ENCODE data around the gene HIVEP3. TPM values are rescaled to one million over a fixed set of nuclear protein-coding genes. Genes with fewer than 3 reads are reported as not detected.

HIVEP3 gene
- total RNA-seq, 4 donors from 2014 or later, result 4.2 to 6.5 (median 4.7) TPM

DNA sequence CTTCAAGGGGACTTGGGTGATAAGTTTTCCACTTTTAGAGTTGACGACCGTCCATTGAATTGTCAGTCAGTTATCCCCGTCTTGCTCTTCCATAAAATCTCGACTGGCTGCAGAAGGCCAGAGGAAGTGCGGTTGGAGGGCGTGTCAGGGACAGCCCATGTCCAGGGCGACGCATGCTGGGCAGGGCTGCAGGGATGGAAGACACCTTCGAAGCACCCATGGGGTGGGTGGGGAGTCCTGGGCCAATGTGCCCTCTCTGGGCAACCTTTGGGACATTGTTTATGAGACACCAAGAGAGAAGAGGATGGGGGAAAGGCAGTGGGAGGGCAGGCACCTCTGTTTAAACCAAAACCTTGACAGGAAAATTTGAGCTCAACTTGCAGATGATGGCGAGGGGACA, 395.7 kb downstream of the HIVEP3 start:
- Histone ChIP-seq H3K27ac (no peak overlapping the region), H3K9me3 (no peaks in the 10 kb centered on the region), H3K27me3 (no peaks in the 10 kb centered on the region), H3K4me3 (no peak overlapping the region), H3K4me1 (no peaks in the 10 kb centered on the region), H3K36me3 (peaks cover 0 to 11% (median 0%) of the 10 kb centered on the region in 3 donors)
- no peak for DNase-seq (ENCODE audit: low spot score in 2 of 2)
- TF ChIP-seq POLR2A (IDR thresholded peaks at IDR 0.05) (no peak), EP300 (IDR thresholded peaks at IDR 0.05) (no peak)
- TF ChIP-seq, protein P1, sequence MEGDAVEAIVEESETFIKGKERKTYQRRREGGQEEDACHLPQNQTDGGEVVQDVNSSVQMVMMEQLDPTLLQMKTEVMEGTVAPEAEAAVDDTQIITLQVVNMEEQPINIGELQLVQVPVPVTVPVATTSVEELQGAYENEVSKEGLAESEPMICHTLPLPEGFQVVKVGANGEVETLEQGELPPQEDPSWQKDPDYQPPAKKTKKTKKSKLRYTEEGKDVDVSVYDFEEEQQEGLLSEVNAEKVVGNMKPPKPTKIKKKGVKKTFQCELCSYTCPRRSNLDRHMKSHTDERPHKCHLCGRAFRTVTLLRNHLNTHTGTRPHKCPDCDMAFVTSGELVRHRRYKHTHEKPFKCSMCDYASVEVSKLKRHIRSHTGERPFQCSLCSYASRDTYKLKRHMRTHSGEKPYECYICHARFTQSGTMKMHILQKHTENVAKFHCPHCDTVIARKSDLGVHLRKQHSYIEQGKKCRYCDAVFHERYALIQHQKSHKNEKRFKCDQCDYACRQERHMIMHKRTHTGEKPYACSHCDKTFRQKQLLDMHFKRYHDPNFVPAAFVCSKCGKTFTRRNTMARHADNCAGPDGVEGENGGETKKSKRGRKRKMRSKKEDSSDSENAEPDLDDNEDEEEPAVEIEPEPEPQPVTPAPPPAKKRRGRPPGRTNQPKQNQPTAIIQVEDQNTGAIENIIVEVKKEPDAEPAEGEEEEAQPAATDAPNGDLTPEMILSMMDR (IDR thresholded peaks at IDR 0.05), result no peak
- WGBS, 2 donors, result 80 to 84% methylated on average over 10 of the region's 10 CpGs

- no peak overlapping the region for H3K27ac ChIP-seq
- H3K27me3 ChIP-seq, result no peaks in the 10 kb centered on the region
- 64 to 65% methylated on average over 11 to 12 of the region's 12 CpGs for WGBS, 2 donors
- H3K4me3 ChIP-seq, result no peak overlapping the region
- DNase-seq (ENCODE audit: low spot score in 2 of 2), result no peak
- peaks cover 0 to 4% (median under 1%) of the 10 kb centered on the region in 4 donors for H3K4me1 ChIP-seq
- peaks cover 0 to 11% (median 0%) of the 10 kb centered on the region in 3 donors for H3K36me3 ChIP-seq
- TF ChIP-seq POLR2A (IDR thresholded peaks at IDR 0.05), result no peak
- TF ChIP-seq, protein P1 (IDR thresholded peaks at IDR 0.05), result no peak
- no peaks in the 10 kb centered on the region for H3K9me3 ChIP-seq
Observed at GRCh38 chr1:41521766-41522165, 397.0 kb downstream of the HIVEP3 start.

GRCh38 chr1:41520951-41521752, 397.6 kb downstream of the HIVEP3 start:
- DNase-seq (ENCODE audit: low spot score in 2 of 2), result no peak
- Histone ChIP-seq H3K36me3 (peaks cover 0 to 11% (median 0%) of the 10 kb centered on the region in 3 donors), H3K4me3 (no peak overlapping the region), H3K27ac (no peak overlapping the region), H3K9me3 (no peaks in the 10 kb centered on the region), H3K4me1 (peaks cover 0 to 10% (median 6%) of the 10 kb centered on the region in 4 donors), H3K27me3 (no peaks in the 10 kb centered on the region)
- WGBS, 2 donors, result 83 to 85% methylated on average over 14 of the region's 15 CpGs
- TF ChIP-seq, protein P1 (IDR thresholded peaks at IDR 0.05), result no peak
- no peak for TF ChIP-seq POLR2A (IDR thresholded peaks at IDR 0.05)
- TF ChIP-seq EP300 (IDR thresholded peaks at IDR 0.05), result no peak

DNA sequence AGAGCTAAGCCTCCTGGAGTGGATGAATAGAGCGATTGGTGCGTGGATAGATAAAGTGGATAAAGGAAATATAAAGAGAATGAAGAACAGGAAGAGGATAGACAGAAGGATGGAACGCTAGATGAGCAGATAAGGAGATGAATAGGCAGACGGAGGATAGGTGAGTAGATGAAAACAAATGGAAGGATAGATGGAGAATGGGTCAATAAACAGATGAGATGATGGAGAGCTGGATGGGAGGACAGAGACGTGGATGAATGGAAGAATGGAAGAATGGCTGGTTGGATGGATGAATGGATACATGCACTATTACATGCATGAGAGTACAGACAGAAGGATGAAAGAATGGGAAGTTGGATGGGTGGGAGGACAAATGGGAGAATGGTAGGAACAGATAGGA, 399.1 kb downstream of the HIVEP3 start:
- 93 to 95% methylated on average over 4 of the region's 5 CpGs for WGBS, 2 donors
- TF ChIP-seq POLR2A (IDR thresholded peaks at IDR 0.05) (no peak), EP300 (IDR thresholded peaks at IDR 0.05) (no peak)
- TF ChIP-seq, protein P1 (IDR thresholded peaks at IDR 0.05), result no peak
- Histone ChIP-seq H3K4me1 (peaks cover 0 to 25% (median 19%) of the 10 kb centered on the region in 4 donors), H3K4me3 (no peak overlapping the region), H3K27ac (no peak overlapping the region), H3K9me3 (no peaks in the 10 kb centered on the region), H3K36me3 (peaks cover 0 to 11% (median 0%) of the 10 kb centered on the region in 3 donors), H3K27me3 (no peaks in the 10 kb centered on the region)
- DNase-seq (ENCODE audit: low spot score in 2 of 2), result no peak

DNA sequence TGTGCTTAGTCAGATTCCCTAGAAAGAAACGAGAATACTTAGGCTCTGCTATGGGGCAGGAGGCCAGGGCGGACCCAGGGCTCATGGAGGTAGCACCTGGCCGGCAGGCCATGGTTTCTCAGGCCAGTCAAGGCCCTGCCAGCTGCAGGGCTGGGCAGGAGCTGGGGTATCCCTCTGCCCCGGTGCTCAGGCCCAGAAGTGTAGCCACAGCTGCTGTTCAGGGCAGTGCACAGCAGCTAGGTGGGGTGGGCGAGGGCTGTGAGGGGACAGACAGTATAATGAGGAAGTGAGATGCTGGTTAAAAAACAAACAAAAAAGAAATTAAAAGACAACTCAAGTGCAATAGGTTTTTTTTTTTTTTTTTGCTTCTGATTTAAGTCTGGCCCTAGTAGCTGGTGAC, 400.3 kb downstream of the HIVEP3 start:
- Histone ChIP-seq H3K9me3 (no peaks in the 10 kb centered on the region), H3K27ac (no peak overlapping the region), H3K36me3 (no peaks in the 10 kb centered on the region), H3K4me3 (no peak overlapping the region), H3K27me3 (no peaks in the 10 kb centered on the region), H3K4me1 (peaks cover 0 to 32% (median 19%) of the 10 kb centered on the region in 4 donors)
- DNase-seq (ENCODE audit: low spot score in 2 of 2), result no peak
- WGBS, 2 donors, result 90 to 93% methylated on average over 5 of the region's 5 CpGs
- TF ChIP-seq, protein P1 (IDR thresholded peaks at IDR 0.05), result no peak
- TF ChIP-seq POLR2A (IDR thresholded peaks at IDR 0.05) (no peak), EP300 (IDR thresholded peaks at IDR 0.05) (no peak)

Data from tibial nerve (tissue), 4 donors.